ENCODE data around the gene HOXA1. TPM values are rescaled to one million over a fixed set of nuclear protein-coding genes. Genes with fewer than 3 reads are reported as not detected.

The HOXA1 gene
- total and polyA plus RNA-seq, 2 of the 4 experiments (the other 2 are of a cell fraction), result 0.54 to 1.8 TPM

GRCh38 chr7:27133409-27134231, 37.8 kb upstream of the HOXA1 start:
- no peak for ATAC-seq (ENCODE audit: low read depth)
- no peak overlapping the region for H2AK9ac ChIP-seq (replicated peaks; ENCODE audit: low read depth, low read length, poor library complexity)
- WGBS, 2 experiments (ENCODE audit: extremely low coverage in 2 of 2, insufficient read length in 1 of 2), result 8% methylated on average over 2 of the region's 18 CpGs; no CpG with 5 or more reads in 1 of the 2 experiments
- H3K27me3 ChIP-seq (ENCODE audit: control insufficient read depth, insufficient read depth, low read length), result no peaks in the 10 kb centered on the region
- peak overlapping the region; percentile 70 for H3K4ac ChIP-seq (ENCODE audit: low read depth, low read length)
- CTCF ChIA-PET, result no interaction called here
- intact Hi-C loops (cut with micrococcal nuclease) (loop anchor here (5.0 kb wide), 1 partner anchor 101 kb away; no protein-coding TSS in a partner anchor), dilution Hi-C loops (cut with HindIII; ENCODE audit: low sequenced_read_pairs, unreplicated experiment) (no loop called here), in situ Hi-C loops (cut with MboI; ENCODE audit: low sequenced_read_pairs) (no loop called here)
- peak overlapping the region; percentile 49 for H3K18ac ChIP-seq (ENCODE audit: low read depth, low read length)
- no peak overlapping the region for H4K5ac ChIP-seq (ENCODE audit: low read depth, low read length)
- H2BK5ac ChIP-seq (ENCODE audit: low read depth, low read length, poor library complexity, severe bottlenecking), result peak overlapping the region; percentile 28
- POLR2A ChIA-PET (ENCODE audit: unreplicated experiment), result no interaction called here
- DNase-seq, result no peak
- no TSS peak for BruUV-seq (replicated peaks)
- H2BK120ac ChIP-seq (ENCODE audit: low read depth, low read length), result peak overlapping the region; percentile 17
- peak overlapping the region; percentile 59 for H4K91ac ChIP-seq (ENCODE audit: insufficient read depth, low read depth, low read length)
- peak overlapping the region; percentile 52; the same call in 1 of the 2 replicates for H2AK5ac ChIP-seq (ENCODE audit: low read depth, low read length)
- H2BK15ac ChIP-seq (ENCODE audit: low read depth, low read length), result 0 out of 3 replicates have a peak overlapping the region, but pooled peaks have one; percentile 3
- H3K9me3 ChIP-seq (ENCODE audit: control insufficient read depth, insufficient read depth, low read length), result no peaks in the 10 kb centered on the region
- H3K9ac ChIP-seq (ENCODE audit: low read depth, low read length), result peak overlapping the region; percentile 61
- H4K8ac ChIP-seq (ENCODE audit: low read depth in 2 of 2, low read length in 2 of 2), result peak overlapping the region; percentile 7 to 45; a peak in 3 of 4 replicates
- no peak overlapping the region for H3K4me3 ChIP-seq (ENCODE audit: insufficient read depth, low read depth, low read length)
- peaks cover 2% of the 10 kb centered on the region; the same call in 1 of the 2 replicates for H3K36me3 ChIP-seq (ENCODE audit: control insufficient read depth, insufficient read depth, low read length)
- H3K27ac ChIP-seq (ENCODE audit: insufficient read depth, low read length), result peak overlapping the region; percentile 49; the same call in 1 of the 2 replicates
- H3K9me1 ChIP-seq (ENCODE audit: insufficient read depth, low read length), result peaks cover 10% of the 10 kb centered on the region
- peak overlapping the region; percentile 57; the same call in 1 of the 2 replicates for H3K14ac ChIP-seq (replicated peaks; ENCODE audit: low read depth, low read length)
- H2BK20ac ChIP-seq (ENCODE audit: low read depth, low read length), result peak overlapping the region; percentile 37
- no peaks in the 10 kb centered on the region for H4K20me1 ChIP-seq (ENCODE audit: insufficient read depth, low read length)
- H2AFZ ChIP-seq (replicated peaks; ENCODE audit: low read length, poor library complexity), result peak overlapping the region; percentile 9
- peak overlapping the region; percentile 64 for H3K4me2 ChIP-seq (ENCODE audit: low read depth, low read length)
- no peak for TF ChIP-seq RFX5 (IDR thresholded peaks at IDR 0.05; ENCODE audit: low read depth, low read length)
- TF ChIP-seq, protein P1, sequence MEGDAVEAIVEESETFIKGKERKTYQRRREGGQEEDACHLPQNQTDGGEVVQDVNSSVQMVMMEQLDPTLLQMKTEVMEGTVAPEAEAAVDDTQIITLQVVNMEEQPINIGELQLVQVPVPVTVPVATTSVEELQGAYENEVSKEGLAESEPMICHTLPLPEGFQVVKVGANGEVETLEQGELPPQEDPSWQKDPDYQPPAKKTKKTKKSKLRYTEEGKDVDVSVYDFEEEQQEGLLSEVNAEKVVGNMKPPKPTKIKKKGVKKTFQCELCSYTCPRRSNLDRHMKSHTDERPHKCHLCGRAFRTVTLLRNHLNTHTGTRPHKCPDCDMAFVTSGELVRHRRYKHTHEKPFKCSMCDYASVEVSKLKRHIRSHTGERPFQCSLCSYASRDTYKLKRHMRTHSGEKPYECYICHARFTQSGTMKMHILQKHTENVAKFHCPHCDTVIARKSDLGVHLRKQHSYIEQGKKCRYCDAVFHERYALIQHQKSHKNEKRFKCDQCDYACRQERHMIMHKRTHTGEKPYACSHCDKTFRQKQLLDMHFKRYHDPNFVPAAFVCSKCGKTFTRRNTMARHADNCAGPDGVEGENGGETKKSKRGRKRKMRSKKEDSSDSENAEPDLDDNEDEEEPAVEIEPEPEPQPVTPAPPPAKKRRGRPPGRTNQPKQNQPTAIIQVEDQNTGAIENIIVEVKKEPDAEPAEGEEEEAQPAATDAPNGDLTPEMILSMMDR (conservative IDR thresholded peaks at IDR 0.05; ENCODE audit: low read depth, low read length), result no peak
- peak overlapping the region; percentile 85 for H3K23ac ChIP-seq (ENCODE audit: low read depth, low read length)
- peaks cover 31% of the 10 kb centered on the region for H3K4me1 ChIP-seq (ENCODE audit: control insufficient read depth, insufficient read depth, low read length)
- peaks cover 22 to 44% of the 10 kb centered on the region in 2 experiments for H3K79me1 ChIP-seq (ENCODE audit: low read depth in 1 of 2, low read length in 2 of 2)
- no peak overlapping the region for H3K56ac ChIP-seq (ENCODE audit: extremely low read depth, insufficient read depth, low read length)

Measured in IMR-90 (cell line).